Hematopoietic multipotent progenitor cell treated with erythropoietin and hydrocortisone succinate and interleukin-3 and kit ligand, for 6 days (in vitro differentiated cells): Measurements from ENCODE around the gene RNF215.

ENCODE experiments used
- DNase-seq: peaks from one replicate; pipeline ENCODE4 v3.0.0-alpha.2; 2015

Gene RNF215

GRCh38 chr22:30386960-30387827 is at the start of gene RNF215:
RNF215 (minus strand) TSS chr22:30387411; CDS start chr22:30387313, 98 bp downstream.
- DNase-seq: peak; percentile 84

GRCh38 chr22:30436196-30436595 is 49.0 kb upstream of the RNF215 start:
- DNase-seq: no peak

GRCh38 chr22:30435674-30436126 is 48.5 kb upstream of the RNF215 start:
- DNase-seq: peak; percentile 46

DNA sequence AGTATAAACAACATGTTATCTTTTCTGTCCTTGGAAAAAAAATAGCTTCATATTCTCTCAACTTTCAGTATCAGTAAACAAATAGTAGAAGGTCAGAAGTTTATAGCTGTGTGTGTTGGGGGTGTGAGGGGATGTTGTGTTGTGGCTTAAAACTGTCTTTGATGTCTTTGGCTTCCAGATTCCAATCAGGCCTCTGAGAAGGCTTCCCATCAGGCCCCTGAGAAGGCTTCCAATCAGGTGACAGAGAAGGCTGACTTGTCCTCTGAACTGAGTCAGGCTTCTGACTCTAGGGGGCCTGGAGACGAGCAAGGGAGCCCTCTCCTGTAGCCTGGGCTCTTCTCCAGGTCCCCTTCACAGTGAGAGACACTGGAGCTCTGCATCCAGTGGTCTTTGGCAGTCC is 47.6 kb upstream of the RNF215 start:
- DNase-seq: no peak

- DNase-seq: no peak
Observed at GRCh38 chr22:30433773-30434172, 46.6 kb upstream of the RNF215 start.

DNA sequence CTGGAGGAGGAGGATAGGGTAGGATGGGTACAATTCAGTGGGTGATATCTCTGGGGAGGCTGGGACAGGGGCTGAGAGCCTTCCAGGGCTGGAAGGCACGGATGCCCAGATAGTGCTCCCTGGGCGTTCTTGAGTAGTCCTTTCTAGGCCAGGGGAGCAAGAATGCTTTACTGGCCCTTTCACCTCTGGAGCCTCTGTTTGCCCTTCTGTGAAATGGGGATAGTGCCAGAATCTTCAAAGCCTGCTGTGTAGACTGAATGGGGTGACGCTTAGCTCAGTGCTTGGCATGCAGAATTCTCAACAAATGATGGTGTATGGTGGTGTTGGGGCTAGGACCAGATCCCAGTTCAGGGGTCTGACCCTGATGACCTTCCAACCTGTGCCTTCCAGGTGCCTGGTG is 46.0 kb upstream of the RNF215 start:
- DNase-seq: no peak

- DNase-seq: no peak
Observed at GRCh38 chr22:30432520-30432919, 45.3 kb upstream of the RNF215 start.

- DNase-seq: no peak
Observed at GRCh38 chr22:30432096-30432495, 44.9 kb upstream of the RNF215 start.

GRCh38 chr22:30430933-30431332 is 43.7 kb upstream of the RNF215 start:
- DNase-seq: no peak

DNA sequence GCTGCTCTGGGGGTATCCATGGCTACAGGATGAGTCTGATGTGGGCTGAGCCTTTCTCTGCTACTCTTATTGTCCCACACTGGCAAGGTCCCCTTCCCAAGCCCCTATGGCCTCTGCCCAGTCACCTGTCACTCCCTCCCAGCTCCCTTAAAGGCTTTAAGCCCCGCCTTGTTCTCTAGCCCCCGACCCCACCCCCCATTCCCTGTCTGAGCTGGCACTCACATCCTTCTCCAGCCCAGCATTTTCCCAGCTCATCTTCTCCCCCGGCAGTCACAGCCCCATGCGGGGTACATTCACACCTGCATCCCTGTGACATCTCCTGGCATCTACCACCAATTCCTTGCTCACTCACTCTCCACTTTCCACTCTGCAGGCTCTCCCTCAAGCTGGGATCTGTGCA is 42.7 kb upstream of the RNF215 start:
- no peak for DNase-seq

DNA sequence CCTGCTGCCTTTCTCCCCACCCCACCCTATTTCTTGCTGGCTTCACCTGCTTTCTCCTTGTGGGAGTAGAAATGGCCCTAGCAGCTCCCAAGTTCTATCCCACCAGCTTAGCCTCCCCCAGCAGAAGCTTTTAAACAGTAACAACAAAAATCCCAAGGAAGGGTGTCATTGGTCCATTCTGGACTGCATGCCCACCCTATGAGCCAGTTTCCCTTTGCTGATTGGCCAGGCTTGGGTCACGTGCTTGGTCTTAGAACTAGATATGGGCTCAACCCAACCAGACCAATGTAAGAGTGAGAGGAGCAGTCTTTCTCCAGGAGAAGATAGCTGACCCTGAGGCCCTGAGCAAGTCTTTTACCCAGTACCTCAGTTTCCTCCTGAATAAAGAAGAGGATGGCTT is 40.7 kb upstream of the RNF215 start:
- DNase-seq: no peak

GRCh38 chr22:30426388-30427353 is 39.5 kb upstream of the RNF215 start:
- DNase-seq: peak; percentile 98

- DNase-seq: peak; percentile 81
Observed at GRCh38 chr22:30425616-30426387, 38.6 kb upstream of the RNF215 start, which contains the start of gene MTFP1. MTFP1 (plus strand) TSS chr22:30425768; CDS start chr22:30425880, 112 bp downstream.

GRCh38 chr22:30425327-30425615 is 38.1 kb upstream of the RNF215 start:
- no peak for DNase-seq

- DNase-seq: peak; percentile 65
Observed at GRCh38 chr22:30424534-30425326, 37.5 kb upstream of the RNF215 start.

DNA sequence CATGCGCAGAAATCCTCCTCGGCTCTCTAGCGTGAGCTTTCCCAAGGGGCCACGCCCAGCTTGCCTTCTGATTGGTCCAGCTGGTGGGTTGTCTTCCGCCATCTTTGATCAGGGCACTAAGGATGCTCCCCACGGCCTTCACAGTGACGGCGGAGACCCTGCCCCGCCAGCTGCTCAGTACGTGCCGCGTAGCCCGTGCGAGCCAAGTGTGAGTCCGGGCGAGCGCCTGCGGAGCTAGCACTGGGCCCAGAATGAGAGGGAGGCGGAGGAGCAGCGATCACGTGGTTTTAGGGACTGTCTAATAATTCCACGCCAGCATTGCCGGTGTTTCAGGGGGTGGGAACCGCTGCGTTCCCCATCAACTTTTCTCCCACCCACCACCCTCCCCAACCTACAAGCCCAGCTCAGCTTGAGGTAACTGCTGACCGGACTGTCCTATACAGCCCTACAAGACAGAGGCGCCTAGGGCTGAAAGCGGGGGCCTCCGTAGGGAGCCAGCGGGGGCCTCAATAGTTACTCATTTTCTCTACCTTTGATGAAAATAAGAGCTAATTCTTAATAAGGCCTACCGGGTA is 36.8 kb upstream of the RNF215 start:
- peak; percentile 100 for DNase-seq

DNA sequence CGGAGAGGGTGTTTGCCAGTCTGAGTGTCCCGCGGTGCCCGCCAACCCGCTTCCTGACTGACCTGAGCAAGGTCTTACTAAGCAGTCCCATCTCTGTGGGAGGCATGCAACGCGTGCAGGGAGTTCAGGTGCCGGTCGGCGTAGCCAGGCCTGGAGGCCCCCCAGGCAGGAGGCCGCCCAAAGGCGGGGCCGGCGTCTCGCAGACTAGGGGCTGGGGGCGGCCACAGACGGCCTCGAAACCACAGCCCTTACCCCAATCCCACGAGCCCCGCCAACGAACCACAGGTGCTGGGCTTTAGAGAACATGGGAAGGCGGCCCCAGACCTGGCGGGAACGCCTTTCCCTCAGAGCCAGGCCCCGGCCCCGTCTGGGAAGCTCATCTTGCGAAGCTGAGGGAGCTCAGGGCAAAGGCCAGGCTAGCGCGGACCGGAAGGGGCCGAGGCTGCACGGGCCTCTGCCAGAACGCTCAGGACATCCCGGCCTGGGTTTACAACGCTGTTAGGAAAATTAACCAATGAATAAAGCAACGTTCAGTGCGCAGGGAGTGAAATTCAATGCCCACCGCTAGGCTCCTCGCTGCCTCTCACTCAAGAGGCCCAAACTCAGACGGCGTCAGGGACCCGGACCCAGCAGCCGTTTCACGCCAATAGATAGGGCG is 36.2 kb upstream of the RNF215 start:
- DNase-seq: no peak

GRCh38 chr22:30422481-30423300 is 35.5 kb upstream of the RNF215 start:
- DNase-seq: peak; percentile 77

GRCh38 chr22:30421695-30422480 is 34.7 kb upstream of the RNF215 start:
- DNase-seq: peak; percentile 96
